Fibroblast of villous mesenchyme (primary cell): Measurements from ENCODE around the gene COBL. TPM values are rescaled to one million over a fixed set of nuclear protein-coding genes. Genes with fewer than 3 reads are reported as not detected.

ENCODE experiments used
- DNase-seq: peaks from one replicate; pipeline ENCODE4 v3.0.0-alpha.2; 2010; ENCODE audit warnings: low read depth
- H3K4me3 ChIP-seq: 2 replicates; pipeline ENCODE4 v1.5.1; 2011; ENCODE audit warnings: low read depth, mild to moderate bottlenecking, low read length
- total RNA-seq: library from RNA; depleted of rRNA; stranded (reverse); fragments of >200 nt; gene quantifications from 2 replicates; pipeline ENCODE4 v1.2.3, GENCODE V29; 2012
- TF ChIP-seq, protein P1 (sequence below): IDR thresholded peaks from 2 replicates; pipeline ENCODE4 v1.5.1; 2012; ENCODE audit warnings: low read depth, mild to moderate bottlenecking, low read length; ENCODE audit not compliant: insufficient read depth

COBL gene
- total RNA-seq, 1 donor: not detected

DNA sequence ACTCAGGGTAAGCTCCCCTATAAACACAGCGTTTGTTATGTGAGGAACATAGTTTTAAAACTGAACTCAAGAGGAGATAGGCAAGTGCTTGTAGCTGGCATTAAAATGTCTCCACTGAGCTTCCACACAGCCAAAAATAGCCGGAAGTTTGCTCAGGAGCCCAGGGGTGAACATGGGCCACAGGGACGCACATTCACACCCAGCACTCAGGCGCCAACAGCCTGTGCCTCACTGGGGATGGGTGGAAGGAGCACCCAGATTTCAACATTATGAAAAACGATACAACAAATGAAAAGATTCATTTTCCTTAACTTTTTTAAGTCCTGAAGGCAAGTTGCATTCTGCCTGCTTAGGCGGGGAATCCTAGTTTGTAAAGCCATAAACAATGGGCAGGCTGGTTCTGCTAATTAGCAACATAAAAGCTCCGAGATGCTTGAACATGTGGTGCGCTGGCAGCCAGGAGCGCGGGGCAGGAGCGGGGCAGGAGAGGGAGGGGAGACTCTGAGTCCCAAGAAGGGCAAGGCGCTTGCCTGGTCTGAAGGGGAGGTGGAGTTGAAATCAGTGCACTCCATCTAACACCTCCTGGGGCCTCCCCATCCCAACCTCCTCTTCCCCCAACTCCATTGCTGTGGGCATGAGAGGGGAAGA is 235.9 kb downstream of the COBL start:
- no peak for DNase-seq
- H3K4me3 ChIP-seq: no peak overlapping the region
- TF ChIP-seq, protein P1, sequence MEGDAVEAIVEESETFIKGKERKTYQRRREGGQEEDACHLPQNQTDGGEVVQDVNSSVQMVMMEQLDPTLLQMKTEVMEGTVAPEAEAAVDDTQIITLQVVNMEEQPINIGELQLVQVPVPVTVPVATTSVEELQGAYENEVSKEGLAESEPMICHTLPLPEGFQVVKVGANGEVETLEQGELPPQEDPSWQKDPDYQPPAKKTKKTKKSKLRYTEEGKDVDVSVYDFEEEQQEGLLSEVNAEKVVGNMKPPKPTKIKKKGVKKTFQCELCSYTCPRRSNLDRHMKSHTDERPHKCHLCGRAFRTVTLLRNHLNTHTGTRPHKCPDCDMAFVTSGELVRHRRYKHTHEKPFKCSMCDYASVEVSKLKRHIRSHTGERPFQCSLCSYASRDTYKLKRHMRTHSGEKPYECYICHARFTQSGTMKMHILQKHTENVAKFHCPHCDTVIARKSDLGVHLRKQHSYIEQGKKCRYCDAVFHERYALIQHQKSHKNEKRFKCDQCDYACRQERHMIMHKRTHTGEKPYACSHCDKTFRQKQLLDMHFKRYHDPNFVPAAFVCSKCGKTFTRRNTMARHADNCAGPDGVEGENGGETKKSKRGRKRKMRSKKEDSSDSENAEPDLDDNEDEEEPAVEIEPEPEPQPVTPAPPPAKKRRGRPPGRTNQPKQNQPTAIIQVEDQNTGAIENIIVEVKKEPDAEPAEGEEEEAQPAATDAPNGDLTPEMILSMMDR: no peak

DNA sequence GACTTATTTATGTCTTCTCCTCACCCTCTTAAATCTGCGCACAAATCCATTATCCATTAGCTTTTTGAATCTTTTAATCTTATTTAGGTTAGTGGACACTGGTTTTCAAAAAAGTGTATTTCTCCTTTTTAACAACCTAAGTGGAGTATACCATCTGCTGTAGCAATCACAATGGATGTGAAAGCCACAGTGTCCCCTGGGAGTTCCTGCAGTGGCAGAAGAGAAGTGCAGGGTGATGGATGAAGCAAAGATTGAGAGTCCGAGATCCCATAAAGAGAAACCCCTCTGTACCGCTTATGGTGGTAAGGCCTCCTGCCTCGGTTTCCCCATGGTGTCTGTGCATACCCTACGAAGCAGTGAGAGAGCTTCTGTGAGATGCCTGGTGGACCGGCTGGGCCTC is 236.4 kb downstream of the COBL start:
- TF ChIP-seq, protein P1: no peak
- DNase-seq: no peak
- H3K4me3 ChIP-seq: no peak overlapping the region

DNA sequence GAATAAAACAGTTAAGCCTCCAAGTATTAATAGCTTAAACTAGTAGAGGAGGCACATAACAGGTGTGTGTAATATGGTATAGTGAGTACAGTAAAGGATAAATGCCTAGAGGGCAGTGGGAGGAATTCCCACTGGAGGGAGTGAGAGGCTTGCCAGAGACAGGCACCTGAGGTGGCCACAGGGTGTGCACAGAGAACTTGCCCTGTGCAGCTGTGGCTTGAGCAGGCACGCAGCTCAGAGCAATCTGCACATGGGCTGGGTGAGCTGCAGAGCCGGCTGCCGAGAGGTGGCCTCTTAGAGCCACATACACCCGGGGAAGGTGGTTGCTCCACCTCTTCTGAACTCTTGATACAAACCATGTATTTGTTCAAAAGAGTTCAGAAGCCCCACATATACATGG is 237.1 kb downstream of the COBL start:
- no peak for DNase-seq
- TF ChIP-seq, protein P1: no peak
- no peak overlapping the region for H3K4me3 ChIP-seq

DNA sequence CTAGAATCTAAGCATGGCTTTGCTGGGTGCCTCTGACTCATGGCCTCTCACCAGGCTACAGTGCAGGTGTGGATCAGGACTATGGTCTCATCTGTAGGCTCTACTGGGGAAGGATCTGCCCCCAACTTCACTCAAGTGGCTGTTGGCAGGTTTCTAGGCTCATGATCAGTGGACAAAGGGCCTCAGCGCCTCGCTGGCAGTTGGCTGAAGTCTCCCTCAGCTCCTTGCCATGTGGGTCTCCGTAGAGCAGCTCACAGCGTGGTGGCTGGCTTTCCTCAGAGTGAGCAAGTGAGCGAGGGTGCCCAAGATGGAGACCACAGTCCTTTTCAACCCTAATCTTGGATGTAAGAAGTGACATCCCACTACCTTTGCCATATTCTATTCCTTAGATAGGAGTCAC is 238.0 kb downstream of the COBL start:
- no peak overlapping the region for H3K4me3 ChIP-seq
- TF ChIP-seq, protein P1: no peak
- no peak for DNase-seq

DNA sequence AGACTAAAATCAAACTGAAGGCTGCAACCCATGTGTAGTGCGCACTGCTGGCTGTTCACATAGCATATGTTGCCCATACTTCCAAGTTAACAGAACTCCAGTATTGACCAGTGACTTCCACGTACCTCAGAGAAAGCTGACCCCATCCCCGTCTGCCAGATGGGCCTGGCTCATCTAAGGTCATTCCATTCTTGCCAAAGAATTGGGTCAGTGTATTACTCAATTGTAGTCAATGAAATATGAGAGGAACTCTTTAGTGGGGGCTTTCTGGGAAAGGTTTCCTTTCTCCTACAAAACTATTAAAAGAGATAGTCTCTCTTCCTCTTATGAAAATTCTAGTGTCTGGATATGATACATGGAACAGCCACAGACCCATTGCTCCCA is 238.6 kb downstream of the COBL start:
- TF ChIP-seq, protein P1: no peak
- no peak for DNase-seq

DNA sequence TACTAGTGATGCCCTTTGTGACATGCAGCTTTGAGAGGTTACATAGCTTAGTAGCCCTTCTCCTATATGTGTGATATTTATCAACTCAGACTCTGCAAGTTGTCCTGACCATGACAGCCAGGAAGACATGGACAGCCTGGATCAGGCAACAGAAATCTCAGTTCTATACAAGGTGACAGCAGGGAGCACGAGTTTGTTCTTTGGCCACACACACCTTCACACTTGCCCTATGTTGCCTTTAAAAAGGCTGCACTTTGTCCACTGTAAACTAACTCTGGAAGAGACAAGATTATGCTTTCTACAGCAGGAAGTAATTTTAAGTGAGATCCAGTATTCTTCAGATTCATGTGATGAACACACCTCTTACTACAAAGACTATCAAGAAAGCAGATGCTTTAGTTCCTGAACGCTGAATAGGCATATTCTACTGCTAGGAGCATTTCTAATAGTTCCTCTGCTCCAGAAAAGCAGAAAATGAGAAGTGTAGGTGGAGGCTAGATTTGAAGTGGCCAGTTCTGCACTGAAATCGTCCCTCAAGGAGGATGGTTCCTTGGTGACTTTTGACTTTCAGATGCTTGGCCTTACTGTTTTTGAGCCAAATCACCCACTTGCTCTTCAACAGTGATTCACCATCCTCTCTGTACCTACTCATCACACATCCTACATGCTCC is 239.2 kb downstream of the COBL start:
- no peak for DNase-seq
- no peak overlapping the region for H3K4me3 ChIP-seq
- TF ChIP-seq, protein P1: no peak

More for the DNA sequence above, 238.6 kb downstream of the COBL start:
- no peak overlapping the region for H3K4me3 ChIP-seq
